GM18502 (cell line): ENCODE measurements around the gene ATP8A2.
A peak's percentile ranks its signal among the peaks of the same experiment; 100 is the strongest.

ENCODE experiments used
- ATAC-seq: cut with Tn5 transposase; IDR thresholded peaks from one replicate; pipeline ENCODE4 v1.9.1; 2021; ENCODE audit warnings: mild to moderate bottlenecking; ENCODE audit not compliant: unreplicated experiment, poor library complexity

Gene ATP8A2

GRCh38 chr13:25836574-25837336, 465.0 kb downstream of the ATP8A2 start:
- ATAC-seq: no peak

GRCh38 chr13:25839371-25839770, 467.6 kb downstream of the ATP8A2 start:
- no peak for ATAC-seq

GRCh38 chr13:25840261-25840660, 468.5 kb downstream of the ATP8A2 start:
- no peak for ATAC-seq

- no peak for ATAC-seq
Measured at GRCh38 chr13:25840931-25841330, 469.2 kb downstream of the ATP8A2 start.

- ATAC-seq: no peak
Measured at GRCh38 chr13:25843692-25844091, 471.9 kb downstream of the ATP8A2 start.

- ATAC-seq: no peak
Measured at GRCh38 chr13:25844559-25845434, 473.0 kb downstream of the ATP8A2 start.

GRCh38 chr13:25846222-25846984, 474.6 kb downstream of the ATP8A2 start:
- no peak for ATAC-seq

- peak; percentile 49 for ATAC-seq
Measured at GRCh38 chr13:25847145-25847544, 475.4 kb downstream of the ATP8A2 start.

GRCh38 chr13:25847635-25848626, 476.2 kb downstream of the ATP8A2 start:
- no peak for ATAC-seq

- no peak for ATAC-seq
Measured at GRCh38 chr13:25848812-25849745, 477.3 kb downstream of the ATP8A2 start.

- no peak for ATAC-seq
Measured at GRCh38 chr13:25857830-25858229, 486.1 kb downstream of the ATP8A2 start.

GRCh38 chr13:25859528-25859927, 487.8 kb downstream of the ATP8A2 start:
- no peak for ATAC-seq

- no peak for ATAC-seq
Measured at GRCh38 chr13:25860265-25860664, 488.5 kb downstream of the ATP8A2 start.

GRCh38 chr13:25860862-25861261, 489.1 kb downstream of the ATP8A2 start:
- ATAC-seq: no peak

GRCh38 chr13:25862156-25862555, 490.4 kb downstream of the ATP8A2 start:
- ATAC-seq: no peak

GRCh38 chr13:25864116-25864515, 492.3 kb downstream of the ATP8A2 start:
- ATAC-seq: no peak

GRCh38 chr13:25864936-25865335, 493.2 kb downstream of the ATP8A2 start:
- no peak for ATAC-seq

- no peak for ATAC-seq
Measured at GRCh38 chr13:25865391-25865790, 493.6 kb downstream of the ATP8A2 start.
